PC-9 (cell line): ENCODE measurements around the gene COLQ. TPM values are rescaled to one million over a fixed set of nuclear protein-coding genes. Genes with fewer than 3 reads are reported as not detected.

Experiments
- BruUV-seq: library from RNA; stranded (reverse); fragments of 400-500 nt; replicated peaks from 2 replicates; lab custom pipeline; 2021; lab: Mats Ljungman, UMichigan
- CTCF ChIA-PET: fragments of 300-600 bp; sonication (Branson Sonifier 250); formaldehyde crosslinking; loops from one replicate; lab custom pipeline; 2022; ENCODE audit warnings: antibody characterized with exemption; lab: Charles Lee
- POLR2A ChIA-PET: fragments of 300-600 bp; sonication (Branson Sonifier 250); formaldehyde crosslinking; loops from one replicate; lab custom pipeline; 2022; ENCODE audit warnings: antibody characterized with exemption; ENCODE audit not compliant: unreplicated experiment; lab: Charles Lee
- DNase-seq, 2 experiments: peaks; one replicate each; pipeline versions ENCODE4 v3.0.0 to v3.0.0-alpha.2; 2015 to 2022; ENCODE audit warnings: mixed read lengths in 1 of 2
- H2AFZ ChIP-seq: fragments of 200-600 bp; sonication (generic); 2 replicates; pipeline ENCODE4 v1.8.1; 2017; ENCODE audit warnings: antibody characterized with exemption
- H3F3A ChIP-seq: fragments of 200-600 bp; sonication (generic); 2 replicates; pipeline ENCODE4 v1.8.1; 2017; ENCODE audit warnings: antibody characterized with exemption, mild to moderate bottlenecking, low read depth; ENCODE audit not compliant: insufficient read depth
- H3K27ac ChIP-seq: fragments of 200-600 bp; sonication (generic); 2 replicates; pipeline ENCODE4 v1.6.1; 2016; ENCODE audit warnings: mixed run types
- H3K27me3 ChIP-seq: fragments of 200-600 bp; sonication (generic); 2 replicates; pipeline ENCODE4 v1.6.1; 2016; ENCODE audit warnings: low read depth, mixed run types; ENCODE audit not compliant: insufficient read depth
- H3K36me3 ChIP-seq: fragments of 200-600 bp; sonication (generic); 2 replicates; pipeline ENCODE4 v1.6.1; 2016; ENCODE audit warnings: low read depth, mixed run types
- H3K4me1 ChIP-seq: fragments of 200-600 bp; sonication (generic); replicated peaks from 2 replicates; pipeline ENCODE4 v1.6.1; 2016; ENCODE audit warnings: mixed run types; ENCODE audit not compliant: insufficient read depth
- H3K4me2 ChIP-seq: fragments of 200-600 bp; sonication (generic); 2 replicates; pipeline ENCODE4 v1.6.1; 2017; ENCODE audit warnings: mixed run types
- H3K4me3 ChIP-seq: fragments of 200-600 bp; sonication (generic); 2 replicates; pipeline ENCODE4 v1.6.1; 2016; ENCODE audit warnings: mixed run types
- H3K79me2 ChIP-seq: fragments of 200-600 bp; sonication (generic); 2 replicates; pipeline ENCODE4 v1.6.1; 2017; ENCODE audit warnings: low read depth, mixed run types
- H3K9me2 ChIP-seq: fragments of 200-600 bp; sonication (generic); 2 replicates; pipeline ENCODE4 v1.8.1; 2017; ENCODE audit warnings: mild to moderate bottlenecking; ENCODE audit not compliant: insufficient read depth
- H3K9me3 ChIP-seq: fragments of 200-600 bp; sonication (generic); 2 replicates; pipeline ENCODE4 v1.8.1; 2016; ENCODE audit warnings: low read depth; ENCODE audit not compliant: insufficient read depth
- H4K20me1 ChIP-seq: fragments of 200-600 bp; sonication (generic); 2 replicates; pipeline ENCODE4 v1.8.1; 2017; ENCODE audit not compliant: insufficient read depth
- CTCF ChIP-seq: fragments of 200-600 bp; sonication (generic); conservative IDR thresholded peaks from 2 replicates; pipeline ENCODE4 v1.6.1; 2017; ENCODE audit warnings: mixed run types, antibody characterized with exemption, mild to moderate bottlenecking, moderate library complexity
- EZH2 ChIP-seq: fragments of 200-600 bp; sonication (generic); IDR thresholded peaks from 2 replicates; pipeline ENCODE4 v1.8.0; 2017; ENCODE audit warnings: antibody characterized with exemption, low read depth
- intact Hi-C: fragments of 100-400 bp; cut with micrococcal nuclease; formaldehyde crosslinking; loops from one replicate; pipeline ENCODE4 v1.10.0; 2022; ENCODE audit not compliant: unreplicated experiment
- total RNA-seq: library from RNA; stranded (reverse); gene quantifications from 2 replicates; pipeline ENCODE4 v1.2.3, GENCODE V29; 2021

Gene COLQ
- total RNA-seq, 1 experiment from 2014 or later, result 0.79 TPM

GRCh38 chr3:15476378-15476777, 45.1 kb downstream of the COLQ start:
- POLR2A ChIA-PET, result interaction anchor here (0.6 kb wide), 1 partner anchor 31 kb away, joined by 18 read pairs; no protein-coding TSS in a partner anchor
- H3F3A ChIP-seq, result no peaks in the 10 kb centered on the region
- intact Hi-C loops, result no loop called here
- H4K20me1 ChIP-seq, result no peaks in the 10 kb centered on the region
- no peaks in the 10 kb centered on the region for H3K9me3 ChIP-seq
- H3K4me2 ChIP-seq, result no peak overlapping the region
- H3K27me3 ChIP-seq, result 0 out of 2 replicates have a peak, but pooled peaks cover 3% of the 10 kb centered on the region
- no peaks in the 10 kb centered on the region for H3K79me2 ChIP-seq
- H3K4me1 ChIP-seq, result no peaks in the 10 kb centered on the region
- DNase-seq, result no peak
- no peak overlapping the region for H3K4me3 ChIP-seq
- BruUV-seq, result no TSS peak
- no peak overlapping the region for H2AFZ ChIP-seq
- CTCF ChIA-PET, result no interaction called here
- no peaks in the 10 kb centered on the region for H3K9me2 ChIP-seq
- TF ChIP-seq CTCF, result no peak
- no peak for TF ChIP-seq EZH2
- H3K36me3 ChIP-seq, result no peaks in the 10 kb centered on the region
- no peak overlapping the region for H3K27ac ChIP-seq

GRCh38 chr3:15475161-15475560, 46.3 kb downstream of the COLQ start:
- Histone ChIP-seq H2AFZ (no peak overlapping the region), H4K20me1 (no peaks in the 10 kb centered on the region), H3K4me2 (no peak overlapping the region), H3F3A (no peaks in the 10 kb centered on the region), H3K27me3 (0 out of 2 replicates have a peak, but pooled peaks cover 3% of the 10 kb centered on the region), H3K4me3 (no peak overlapping the region), H3K36me3 (no peaks in the 10 kb centered on the region), H3K9me2 (no peaks in the 10 kb centered on the region), H3K9me3 (no peaks in the 10 kb centered on the region), H3K27ac (no peak overlapping the region), H3K79me2 (no peaks in the 10 kb centered on the region), H3K4me1 (no peaks in the 10 kb centered on the region)
- no TSS peak for BruUV-seq
- intact Hi-C loops, result no loop called here
- DNase-seq, result no peak
- ChIA-PET CTCF (no interaction called here), POLR2A (no interaction called here)
- no peak for TF ChIP-seq CTCF
- TF ChIP-seq EZH2, result no peak

GRCh38 chr3:15471861-15472260, 49.6 kb downstream of the COLQ start:
- H3K27me3 ChIP-seq, result no peaks in the 10 kb centered on the region
- H4K20me1 ChIP-seq, result no peaks in the 10 kb centered on the region
- no peak overlapping the region for H3K4me2 ChIP-seq
- TF ChIP-seq CTCF, result no peak
- no peak for TF ChIP-seq EZH2
- DNase-seq, result no peak
- ChIA-PET POLR2A (no interaction called here), CTCF (no interaction called here)
- no peaks in the 10 kb centered on the region for H3K36me3 ChIP-seq
- H3F3A ChIP-seq, result no peaks in the 10 kb centered on the region
- no peak overlapping the region for H3K27ac ChIP-seq
- intact Hi-C loops, result no loop called here
- BruUV-seq, result no TSS peak
- H2AFZ ChIP-seq, result no peak overlapping the region
- H3K9me2 ChIP-seq, result no peaks in the 10 kb centered on the region
- no peak overlapping the region for H3K4me3 ChIP-seq
- H3K79me2 ChIP-seq, result no peaks in the 10 kb centered on the region
- no peaks in the 10 kb centered on the region for H3K4me1 ChIP-seq
- H3K9me3 ChIP-seq, result no peaks in the 10 kb centered on the region
